HG02610 (cell line): ENCODE data around the gene BORCS6.

Source experiments
- ATAC-seq: cut with Tn5 transposase; IDR thresholded peaks from one replicate; pipeline ENCODE4 v1.9.1; 2021; ENCODE audit warnings: mild to moderate bottlenecking, moderate library complexity; ENCODE audit not compliant: unreplicated experiment

Gene BORCS6

GRCh38 chr17:8155996-8156245 is 34.1 kb downstream of the BORCS6 start:
- no peak for ATAC-seq

- no peak for ATAC-seq
These were observed 34.6 kb downstream of the BORCS6 start for GRCh38 chr17:8155231-8155995.

- no peak for ATAC-seq
These were observed 35.3 kb downstream of the BORCS6 start for GRCh38 chr17:8154608-8155155.

- no peak for ATAC-seq
These were observed 35.9 kb downstream of the BORCS6 start for GRCh38 chr17:8153957-8154607.

- no peak for ATAC-seq
These were observed 36.4 kb downstream of the BORCS6 start for GRCh38 chr17:8153525-8153956.

- ATAC-seq = no peak
These were observed 36.9 kb downstream of the BORCS6 start for GRCh38 chr17:8153031-8153451.

- peak; percentile 22 for ATAC-seq
These were observed 37.7 kb downstream of the BORCS6 start, which contains the start of gene PER1 for GRCh38 chr17:8152112-8152775. Gene PER1 (minus strand): TSS chr17:8152404. CDS start chr17:8150706, 1,698 bp downstream.

GRCh38 chr17:8151641-8152111 is 38.3 kb downstream of the BORCS6 start:
- no peak for ATAC-seq

GRCh38 chr17:8151120-8151640 is 38.8 kb downstream of the BORCS6 start:
- ATAC-seq = peak; percentile 47

- no peak for ATAC-seq
These were observed 39.5 kb downstream of the BORCS6 start for GRCh38 chr17:8150194-8151119.

- no peak for ATAC-seq
These were observed 40.4 kb downstream of the BORCS6 start for GRCh38 chr17:8149419-8150193.

GRCh38 chr17:8148560-8148959 is 41.4 kb downstream of the BORCS6 start:
- ATAC-seq = no peak

- ATAC-seq = no peak
These were observed 42.1 kb downstream of the BORCS6 start for GRCh38 chr17:8147805-8148404.

- no peak for ATAC-seq
These were observed 42.7 kb downstream of the BORCS6 start for GRCh38 chr17:8147141-8147804.

- ATAC-seq = no peak
These were observed 43.4 kb downstream of the BORCS6 start for GRCh38 chr17:8146381-8147140.

- ATAC-seq = no peak
These were observed 44.2 kb downstream of the BORCS6 start for GRCh38 chr17:8145811-8146210.

- ATAC-seq = no peak
These were observed 45.4 kb downstream of the BORCS6 start for GRCh38 chr17:8144401-8145231.
